ENCODE measurements around the gene CDC20.

GRCh38 chr1:43398227-43398626 is 39.4 kb downstream of the CDC20 start:
- TF ChIP-seq CTCF (conservative IDR thresholded peaks at IDR 0.05; ENCODE audit: low read depth, low read length) (no peak), POLR2A (IDR thresholded peaks at IDR 0.05; ENCODE audit: low read depth, low read length) (no peak), RCOR1 (IDR thresholded peaks at IDR 0.05; ENCODE audit: insufficient replicate concordance, low read length) (no peak), CHD1 (IDR thresholded peaks at IDR 0.05; ENCODE audit: low read depth, low read length) (no peak), BHLHE40 (IDR thresholded peaks at IDR 0.05; ENCODE audit: low read depth, low read length) (no peak), CEBPB (IDR thresholded peaks at IDR 0.05; ENCODE audit: low read depth, low read length) (no peak), USF2 (IDR thresholded peaks at IDR 0.05; ENCODE audit: low read depth, low read length) (no peak), MAZ (IDR thresholded peaks at IDR 0.05; ENCODE audit: borderline replicate concordance, low read depth, low read length) (no peak)
- TF ChIP-seq, protein P1, sequence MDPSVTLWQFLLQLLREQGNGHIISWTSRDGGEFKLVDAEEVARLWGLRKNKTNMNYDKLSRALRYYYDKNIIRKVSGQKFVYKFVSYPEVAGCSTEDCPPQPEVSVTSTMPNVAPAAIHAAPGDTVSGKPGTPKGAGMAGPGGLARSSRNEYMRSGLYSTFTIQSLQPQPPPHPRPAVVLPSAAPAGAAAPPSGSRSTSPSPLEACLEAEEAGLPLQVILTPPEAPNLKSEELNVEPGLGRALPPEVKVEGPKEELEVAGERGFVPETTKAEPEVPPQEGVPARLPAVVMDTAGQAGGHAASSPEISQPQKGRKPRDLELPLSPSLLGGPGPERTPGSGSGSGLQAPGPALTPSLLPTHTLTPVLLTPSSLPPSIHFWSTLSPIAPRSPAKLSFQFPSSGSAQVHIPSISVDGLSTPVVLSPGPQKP (IDR thresholded peaks at IDR 0.05; ENCODE audit: borderline replicate concordance, low read depth, low read length), result no peak

Measured in IMR-90 (cell line).